Measurements from ENCODE around the gene SLC25A41. TPM values are rescaled to one million over a fixed set of nuclear protein-coding genes. Genes with fewer than 3 reads are reported as not detected.
A peak's percentile ranks its signal among the peaks of the same experiment; 100 is the strongest.

SLC25A41 gene
- total and polyA plus RNA-seq, 9 of the 15 experiments (the other 6 are each of a cell fraction or from before 2014, with no cell fraction given) = 0.08 to 4.2 (median 1.6) TPM

- no peak for TF ChIP-seq CCAR2 (IDR thresholded peaks at IDR 0.05; ENCODE audit: low read depth, low read length)
- TF ChIP-seq LARP7 (IDR thresholded peaks at IDR 0.05) = no peak
- no peak for TF ChIP-seq GTF2F1 (IDR thresholded peaks at IDR 0.05; ENCODE audit: low read depth, low read length)
- no peak for TF ChIP-seq BACH1 (tag; IDR thresholded peaks at IDR 0.05)
- TF ChIP-seq SMAD2 (IDR thresholded peaks at IDR 0.05; ENCODE audit: low read depth, low read length) = no peak
- 0 out of 2 replicates have a peak, but pooled peaks have one; percentile 15 for TF ChIP-seq SOX6 (IDR thresholded peaks at IDR 0.05)
- no peak for TF ChIP-seq FOSL1 (tag; conservative IDR thresholded peaks at IDR 0.05)
- no peak for TF ChIP-seq FOS (IDR thresholded peaks at IDR 0.05; ENCODE audit: extremely low read depth, insufficient read length)
- TF ChIP-seq NFYB (IDR thresholded peaks at IDR 0.05; ENCODE audit: extremely low read depth, insufficient read length) = no peak
- no peak for TF ChIP-seq BDP1 (IDR thresholded peaks at IDR 0.05; ENCODE audit: insufficient read depth, insufficient read length)
Measured at GRCh38 chr19:6392221-6393073, 41.1 kb downstream of the SLC25A41 start (continued).

GRCh38 chr19:6387372-6387771, 46.2 kb downstream of the SLC25A41 start:
- no peak overlapping the region for H2AFZ ChIP-seq (ENCODE audit: low read depth, low read length)
- H3K9me1 ChIP-seq (ENCODE audit: control insufficient read depth, insufficient read depth, low read length) = no peaks in the 10 kb centered on the region
- no peaks in the 10 kb centered on the region for H3K9me3 ChIP-seq (replicated peaks; ENCODE audit: control insufficient read depth, insufficient read depth, low read depth, low read length)
- no peak overlapping the region for H3K4me3 ChIP-seq
- no peak overlapping the region for H3K4me2 ChIP-seq (ENCODE audit: insufficient read depth, low read length)
- 96% methylated on average over 18 of the region's 19 CpGs for WGBS (ENCODE audit: insufficient coverage, low coverage, missing lambda C conversion rate)
- peak overlapping the region in 1 of 2 experiments; percentile 19; a peak in 1 of 4 replicates for H3K9ac ChIP-seq (ENCODE audit: insufficient read depth in 1 of 2, low read depth in 2 of 2, low read length in 2 of 2)
- TF ChIP-seq FOXP1 (CRISPR knock-in tag; IDR thresholded peaks at IDR 0.05) = no peak
- TF ChIP-seq RBFOX2 (IDR thresholded peaks at IDR 0.05; ENCODE audit: low read depth, low read length) = peak; percentile 55
- H3K27ac ChIP-seq (ENCODE audit: extremely low read depth, low read depth, low read length) = no peak overlapping the region
- peaks cover 81% of the 10 kb centered on the region; the same call in 2 of the 3 replicates for H3K36me3 ChIP-seq (ENCODE audit: control insufficient read depth, insufficient read depth, low read length)
- peaks cover 16% of the 10 kb centered on the region for H3K79me2 ChIP-seq (ENCODE audit: control insufficient read depth, insufficient read depth, low read length)
- H4K20me1 ChIP-seq (replicated peaks; ENCODE audit: control insufficient read depth, insufficient read depth, low read length) = no peaks in the 10 kb centered on the region
- FAIRE-seq (no peak), DNase-seq (ENCODE audit: extremely low read depth in 1 of 4, low spot score in 3 of 4) (no peak), ATAC-seq (no peak)
- BruUV-seq (replicated peaks) = no TSS peak
- intact Hi-C loops (cut with micrococcal nuclease) = no loop called here
- no peaks in the 10 kb centered on the region for H3K27me3 ChIP-seq (ENCODE audit: control insufficient read depth in 2 of 2, insufficient read depth in 2 of 2, low read length in 2 of 2)
- POLR2A ChIA-PET = interaction anchor here (0.6 to 0.9 kb wide), 2 partner anchors 10 to 35 kb away, joined by 3 to 5 read pairs; no protein-coding TSS in a partner anchor
- peaks cover 4 to 12% of the 10 kb centered on the region in 2 experiments; a peak in 3 of 5 replicates for H3K4me1 ChIP-seq (replicated peaks in 1 of 2; ENCODE audit: control insufficient read depth in 2 of 2, insufficient read depth in 2 of 2, low read length in 2 of 2)
- CTCF ChIA-PET (ENCODE audit: low intra/inter-chr PET ratio) = no interaction called here
- in situ Hi-C loops (cut with MboI) = no loop called here
